ENCODE measurements around the gene MRM3. TPM values are rescaled to one million over a fixed set of nuclear protein-coding genes. Genes with fewer than 3 reads are reported as not detected.
A peak's percentile ranks its signal among the peaks of the same experiment; 100 is the strongest.
"Not testable (repeated sequence)": the region's sequence is repeated elsewhere in the genome, so short reads cannot be mapped to it uniquely, and the experiment has no call there.

The MRM3 gene
- 32.2 TPM for polyA plus RNA-seq

GRCh38 chr17:781805-782731 is at the start of gene MRM3, which contains the start of gene GLOD4:
Gene MRM3, plus strand, starts transcription at chr17:782353. Its CDS starts 26 bp downstream, at chr17:782379.
Gene GLOD4, minus strand, starts transcription at chr17:782280. Its CDS starts 25 bp downstream, at chr17:782255.
- Mint-ChIP-seq H3K9me3 (no peaks in the 10 kb centered on the region), H3K36me3 (peaks cover 2% of the 10 kb centered on the region), H3K4me1 (peaks cover 17 to 22% (median 20%) of the 10 kb centered on the region in 3 donors), H3K4me3 (peak within 1 kb of the TSS; percentile 96 to 100 (median 98)), H3K27ac (peak within 1 kb of the TSS; percentile 98), H3K27me3 (no peaks in the 10 kb centered on the region)

GRCh38 chr17:732902-733720 is 49.0 kb upstream of the MRM3 start:
- Mint-ChIP-seq H3K4me1 (peaks cover 0 to 5% (median 3%) of the 10 kb centered on the region in 3 donors), H3K4me3 (peak overlapping the region; percentile 83 to 94 (median 86)), H3K27ac (peak overlapping the region in 1 of 3 donors; percentile 25), H3K9me3 (no peaks in the 10 kb centered on the region), H3K27me3 (no peaks in the 10 kb centered on the region), H3K36me3 (peaks cover 1% of the 10 kb centered on the region)

- H3K9me3 Mint-ChIP-seq = no peaks in the 10 kb centered on the region
- H3K36me3 Mint-ChIP-seq = peaks cover 1% of the 10 kb centered on the region
- H3K4me3 Mint-ChIP-seq = peak overlapping the region; percentile 83 to 94 (median 86)
- H3K27me3 Mint-ChIP-seq = no peaks in the 10 kb centered on the region
- H3K27ac Mint-ChIP-seq = peak overlapping the region in 2 of 3 donors; percentile 13 to 25
- peaks cover 0 to 5% (median 3%) of the 10 kb centered on the region in 3 donors for H3K4me1 Mint-ChIP-seq
Measured at GRCh38 chr17:733743-734142, 48.4 kb upstream of the MRM3 start.

- H3K27ac Mint-ChIP-seq = peak overlapping the region in 2 of 3 donors; percentile 15 to 62
- no peak overlapping the region for H3K4me3 Mint-ChIP-seq
- H3K4me1 Mint-ChIP-seq = peaks cover 9 to 15% (median 11%) of the 10 kb centered on the region in 3 donors
- H3K27me3 Mint-ChIP-seq = no peaks in the 10 kb centered on the region
- H3K36me3 Mint-ChIP-seq = no peaks in the 10 kb centered on the region
- H3K9me3 Mint-ChIP-seq = no peaks in the 10 kb centered on the region
Measured at GRCh38 chr17:737561-738113, 44.5 kb upstream of the MRM3 start.

GRCh38 chr17:740240-741017 is 41.7 kb upstream of the MRM3 start:
- Mint-ChIP-seq H3K27me3 (no peaks in the 10 kb centered on the region), H3K27ac (peak overlapping the region; percentile 69 to 95 (median 92)), H3K4me1 (peaks cover 7 to 11% (median 9%) of the 10 kb centered on the region in 3 donors), H3K4me3 (peak overlapping the region; percentile 24 to 84 (median 54)), H3K36me3 (no peaks in the 10 kb centered on the region), H3K9me3 (no peaks in the 10 kb centered on the region)

GRCh38 chr17:742147-742793 is 39.9 kb upstream of the MRM3 start:
- peaks cover 3% of the 10 kb centered on the region for H3K36me3 Mint-ChIP-seq
- H3K4me3 Mint-ChIP-seq = no peak overlapping the region
- H3K27me3 Mint-ChIP-seq = no peaks in the 10 kb centered on the region
- H3K27ac Mint-ChIP-seq = no peak overlapping the region
- H3K4me1 Mint-ChIP-seq = peaks cover 7 to 11% (median 9%) of the 10 kb centered on the region in 3 donors
- no peaks in the 10 kb centered on the region for H3K9me3 Mint-ChIP-seq

- Mint-ChIP-seq H3K9me3 (no peaks in the 10 kb centered on the region), H3K4me3 (no peak overlapping the region), H3K36me3 (peaks cover 3% of the 10 kb centered on the region), H3K4me1 (peaks cover 9 to 11% (median 10%) of the 10 kb centered on the region in 3 donors), H3K27ac (no peak overlapping the region), H3K27me3 (no peaks in the 10 kb centered on the region)
Measured at GRCh38 chr17:743139-743538, 39.0 kb upstream of the MRM3 start.

GRCh38 chr17:744937-745336 is 37.2 kb upstream of the MRM3 start:
- Mint-ChIP-seq H3K4me1 (peaks cover 11 to 17% (median 15%) of the 10 kb centered on the region in 3 donors), H3K27me3 (no peaks in the 10 kb centered on the region), H3K27ac (no peak overlapping the region), H3K36me3 (peaks cover 3% of the 10 kb centered on the region), H3K9me3 (no peaks in the 10 kb centered on the region), H3K4me3 (no peak overlapping the region)

GRCh38 chr17:745406-745805 is 36.7 kb upstream of the MRM3 start:
- no peaks in the 10 kb centered on the region for H3K9me3 Mint-ChIP-seq
- peaks cover 11 to 17% (median 15%) of the 10 kb centered on the region in 3 donors for H3K4me1 Mint-ChIP-seq
- peaks cover 3% of the 10 kb centered on the region for H3K36me3 Mint-ChIP-seq
- no peaks in the 10 kb centered on the region for H3K27me3 Mint-ChIP-seq
- peak overlapping the region in 1 of 4 donors; percentile 20 for H3K4me3 Mint-ChIP-seq
- peak overlapping the region in 1 of 3 donors; percentile 9 for H3K27ac Mint-ChIP-seq

- H3K4me1 Mint-ChIP-seq = peaks cover 16 to 21% (median 17%) of the 10 kb centered on the region in 3 donors
- H3K4me3 Mint-ChIP-seq = no peak overlapping the region
- peaks cover 3% of the 10 kb centered on the region for H3K36me3 Mint-ChIP-seq
Measured at GRCh38 chr17:746181-746580, 36.0 kb upstream of the MRM3 start.

GRCh38 chr17:746783-747629 is 35.1 kb upstream of the MRM3 start:
- H3K9me3 Mint-ChIP-seq = no peaks in the 10 kb centered on the region
- peaks cover 3% of the 10 kb centered on the region for H3K36me3 Mint-ChIP-seq
- H3K4me1 Mint-ChIP-seq = peaks cover 17 to 25% (median 20%) of the 10 kb centered on the region in 3 donors

More at GRCh38 chr17:746181-746580, 36.0 kb upstream of the MRM3 start:
- H3K9me3 Mint-ChIP-seq = no peaks in the 10 kb centered on the region
- peak overlapping the region in 1 of 3 donors; percentile 9 for H3K27ac Mint-ChIP-seq
- no peaks in the 10 kb centered on the region for H3K27me3 Mint-ChIP-seq

GRCh38 chr17:748604-749003 is 33.5 kb upstream of the MRM3 start:
- H3K36me3 Mint-ChIP-seq, H3K9me3 Mint-ChIP-seq, H3K27me3 Mint-ChIP-seq: not testable (repeated sequence)
- H3K27ac Mint-ChIP-seq = peak overlapping the region in 1 of 3 donors; percentile 51
- peak overlapping the region in 1 of 4 donors; percentile 20 for H3K4me3 Mint-ChIP-seq
- H3K4me1 Mint-ChIP-seq = peaks cover 25 to 30% (median 25%) of the 10 kb centered on the region in 3 donors

More at GRCh38 chr17:746783-747629, 35.1 kb upstream of the MRM3 start:
- H3K27me3 Mint-ChIP-seq = no peaks in the 10 kb centered on the region
- no peak overlapping the region for H3K27ac Mint-ChIP-seq
- no peak overlapping the region for H3K4me3 Mint-ChIP-seq

- H3K27me3 Mint-ChIP-seq, H3K36me3 Mint-ChIP-seq, H3K9me3 Mint-ChIP-seq, H3K27ac Mint-ChIP-seq: not testable (repeated sequence)
- Mint-ChIP-seq H3K4me1 (peaks cover 25 to 30% (median 25%) of the 10 kb centered on the region in 3 donors), H3K4me3 (peak overlapping the region in 3 of 4 donors; percentile 26 to 100 (median 58))
Measured at GRCh38 chr17:749359-749758, 32.8 kb upstream of the MRM3 start.
